HCT116 (cell line): ENCODE data around the gene FHOD3. TPM values are rescaled to one million over a fixed set of nuclear protein-coding genes. Genes with fewer than 3 reads are reported as not detected.

ENCODE experiments used
- ATAC-seq: fragments of 200-7000 bp; cut with Tn5 transposase; 2 replicates; pipeline ENCODE4 v1.9.1; 2020; ENCODE audit warnings: mild to moderate bottlenecking, moderate library complexity
- BruUV-seq: library from RNA; stranded (reverse); fragments of 400-500 nt; replicated peaks from 2 replicates; lab custom pipeline; 2021; lab: Mats Ljungman, UMichigan
- CTCF ChIA-PET: fragments of 300-600 bp; sonication (Branson Sonifier 250); formaldehyde crosslinking; loops from one replicate; lab custom pipeline; 2021; ENCODE audit warnings: antibody characterized with exemption; lab: Charles Lee
- POLR2A ChIA-PET: fragments of 300-600, 350-600 bp; sonication (Branson Sonifier 250); formaldehyde crosslinking; loops from one replicate; lab custom pipeline; 2021; ENCODE audit warnings: antibody characterized with exemption; lab: Charles Lee
- RAD21 ChIA-PET, 2 experiments: fragments of 300-600 bp; sonication (Branson Sonifier 250); formaldehyde crosslinking; loops; one replicate each; lab custom pipeline; 2023; ENCODE audit warnings: low total read pairs in 2 of 2; ENCODE audit not compliant: uncharacterized antibody in 2 of 2, unreplicated experiment in 2 of 2, low non-redundant PET in 1 of 2; lab: Charles Lee
- DNase-seq: peaks from one replicate; pipeline ENCODE4 v3.0.0-alpha.2; 2010; ENCODE audit warnings: low read depth, low spot score
- H2AFZ ChIP-seq: fragments of 200-600 bp; shearing (Covaris generic), sonication (generic); 2 replicates; pipeline ENCODE4 v1.6.1; 2017; ENCODE audit warnings: low read depth, mixed run types, mixed read lengths, antibody characterized with exemption, low read length; ENCODE audit not compliant: poor library complexity, severe bottlenecking
- H3K27ac ChIP-seq: 2 replicates; pipeline ENCODE4 v1.5.1; 2012; ENCODE audit warnings: low read depth, low read length
- H3K27me3 ChIP-seq: fragments of 200-600 bp; sonication (generic); 2 replicates; pipeline ENCODE4 v1.6.1; 2016; ENCODE audit warnings: mixed run types, low read length, mixed read lengths; ENCODE audit not compliant: insufficient read depth
- H3K36me3 ChIP-seq, 2 experiments: fragments of 200-500 bp in 1 of 2; fragments of 200-600 bp in 1 of 2; sonication (Bioruptor generic) in 1 of 2; sonication (generic) in 1 of 2; 2 replicates each; pipeline versions ENCODE4 v1.5.1 to v1.6.1; 2014 to 2016; ENCODE audit warnings: low read length in 2 of 2, inconsistent platforms in 1 of 2, mixed read lengths in 1 of 2, mixed run types in 1 of 2; ENCODE audit not compliant: insufficient read depth in 2 of 2, control insufficient read depth in 1 of 2
- H3K4me1 ChIP-seq, 2 experiments: fragments of 200-600 bp in 1 of 2; sonication (generic) in 1 of 2; 2 replicates each; pipeline versions ENCODE4 v1.5.1 to v1.6.1; 2012 to 2017; ENCODE audit warnings: low read length in 2 of 2, inconsistent platforms in 1 of 2, mild to moderate bottlenecking in 1 of 2, mixed read lengths in 1 of 2, mixed run types in 1 of 2, moderate library complexity in 1 of 2; ENCODE audit not compliant: insufficient read depth in 2 of 2, control insufficient read depth in 1 of 2
- H3K4me2 ChIP-seq: fragments of 200-600 bp; sonication (generic); 2 replicates; pipeline ENCODE4 v1.6.1; 2017; ENCODE audit warnings: mixed run types, low read length, mixed read lengths
- H3K4me3 ChIP-seq, 2 experiments: fragments of 200-600 bp in 1 of 2; sonication (generic) in 1 of 2; replicated peaks in 1 of 2; 2 replicates each; pipeline ENCODE4 v1.5.1; 2011 to 2016; ENCODE audit warnings: low read length in 2 of 2, control low read depth in 1 of 2, low read depth in 1 of 2, mild to moderate bottlenecking in 1 of 2, mixed read lengths in 1 of 2, mixed run types in 1 of 2
- H3K79me2 ChIP-seq: fragments of 200-600 bp; sonication (generic); 2 replicates; pipeline ENCODE4 v1.6.1; 2017; ENCODE audit warnings: mild to moderate bottlenecking, mixed run types, low read length, moderate library complexity, mixed read lengths; ENCODE audit not compliant: insufficient read depth
- H3K9ac ChIP-seq: fragments of 200-600 bp; sonication (generic); 2 replicates; pipeline ENCODE4 v1.6.1; 2016; ENCODE audit warnings: low read length, mixed read lengths
- H3K9me2 ChIP-seq: fragments of 200-600 bp; sonication (generic), shearing (Covaris generic); 2 replicates; pipeline ENCODE4 v1.6.1; 2017; ENCODE audit warnings: mixed run types, mild to moderate bottlenecking, moderate library complexity; ENCODE audit not compliant: insufficient read depth
- H3K9me3 ChIP-seq, 2 experiments: fragments of 200-500 bp in 1 of 2; fragments of 200-600 bp in 1 of 2; sonication (Bioruptor generic) in 1 of 2; sonication (generic) in 1 of 2; 2 replicates each; pipeline ENCODE4 v1.6.1; 2014 to 2017; ENCODE audit warnings: low read length in 2 of 2, mixed read lengths in 2 of 2, inconsistent platforms in 1 of 2, low read depth in 1 of 2, mild to moderate bottlenecking in 1 of 2, mixed run types in 1 of 2, moderate library complexity in 1 of 2; ENCODE audit not compliant: control insufficient read depth in 1 of 2, insufficient read depth in 1 of 2
- H4K20me1 ChIP-seq: fragments of 200-600 bp; sonication (generic), shearing (Covaris generic); 2 replicates; pipeline ENCODE4 v1.6.1; 2017; ENCODE audit warnings: mixed run types, mild to moderate bottlenecking, moderate library complexity; ENCODE audit not compliant: insufficient read depth
- ATF3 ChIP-seq: IDR thresholded peaks from 2 replicates; pipeline ENCODE4 v1.6.1; 2012
- CTCF ChIP-seq, 3 experiments: fragments of 200-600 bp in 1 of 3; sonication (generic) in 1 of 3; IDR thresholded peaks in 2 of 3; conservative IDR thresholded peaks in 1 of 3; 2 replicates each; pipeline ENCODE4 v1.5.1; 2012 to 2017; ENCODE audit warnings: low read depth in 2 of 3, low read length in 2 of 3, antibody characterized with exemption in 1 of 3, borderline replicate concordance in 1 of 3, control low read depth in 1 of 3, mild to moderate bottlenecking in 1 of 3, mixed read lengths in 1 of 3, mixed run types in 1 of 3, moderate library complexity in 1 of 3; ENCODE audit not compliant: insufficient read depth in 1 of 3
- FOSL1 ChIP-seq: IDR thresholded peaks from 2 replicates; pipeline ENCODE4 v1.6.1; 2012; ENCODE audit warnings: low read depth
- SIN3A ChIP-seq: IDR thresholded peaks from 2 replicates; pipeline ENCODE4 v1.6.1; 2012; ENCODE audit warnings: low read depth
- SRF ChIP-seq: IDR thresholded peaks from 2 replicates; pipeline ENCODE4 v1.6.1; 2012; ENCODE audit warnings: low read depth
- ZBTB33 ChIP-seq: IDR thresholded peaks from 2 replicates; pipeline ENCODE4 v1.6.1; 2011; ENCODE audit warnings: mild to moderate bottlenecking, low read length, moderate library complexity; ENCODE audit not compliant: insufficient replicate concordance; ENCODE audit errors: extremely low read depth
- intact Hi-C: fragments of 100-400 bp; cut with micrococcal nuclease; formaldehyde crosslinking; loops from 2 replicates; pipeline ENCODE4 v1.10.0; 2022
- total RNA-seq: library from RNA; stranded (reverse); gene quantifications from one replicate; pipeline ENCODE4 v1.2.1, GENCODE V29; 2021; ENCODE audit not compliant: unreplicated experiment

Gene FHOD3
- total RNA-seq, 1 experiment from 2014 or later, result 4.0 TPM

- Histone ChIP-seq H3K36me3 (no peaks in the 10 kb centered on the region), H3K4me2 (no peak overlapping the region), H3K9ac (no peak overlapping the region), H2AFZ (no peak overlapping the region), H4K20me1 (no peaks in the 10 kb centered on the region), H3K4me3 (no peak overlapping the region), H3K27me3 (no peaks in the 10 kb centered on the region; the same call in 1 of the 2 replicates), H3K4me1 (peaks cover under 1 to 11% of the 10 kb centered on the region in 2 experiments; a peak in 3 of 4 replicates), H3K79me2 (no peaks in the 10 kb centered on the region), H3K9me3 (no peaks in the 10 kb centered on the region), H3K9me2 (no peaks in the 10 kb centered on the region), H3K27ac (no peak overlapping the region)
- POLR2A ChIA-PET, result no interaction called here
- BruUV-seq, result no TSS peak
- DNase-seq (no peak), ATAC-seq (no peak)
- RAD21 ChIA-PET, result no interaction called here
- TF ChIP-seq SIN3A, result no peak
- no peak for TF ChIP-seq SRF
- no peak for TF ChIP-seq ATF3
- CTCF ChIA-PET, result no interaction called here
- intact Hi-C loops, result no loop called here
These were observed 18.7 kb downstream of the FHOD3 start for GRCh38 chr18:36316246-36316645.

DNA sequence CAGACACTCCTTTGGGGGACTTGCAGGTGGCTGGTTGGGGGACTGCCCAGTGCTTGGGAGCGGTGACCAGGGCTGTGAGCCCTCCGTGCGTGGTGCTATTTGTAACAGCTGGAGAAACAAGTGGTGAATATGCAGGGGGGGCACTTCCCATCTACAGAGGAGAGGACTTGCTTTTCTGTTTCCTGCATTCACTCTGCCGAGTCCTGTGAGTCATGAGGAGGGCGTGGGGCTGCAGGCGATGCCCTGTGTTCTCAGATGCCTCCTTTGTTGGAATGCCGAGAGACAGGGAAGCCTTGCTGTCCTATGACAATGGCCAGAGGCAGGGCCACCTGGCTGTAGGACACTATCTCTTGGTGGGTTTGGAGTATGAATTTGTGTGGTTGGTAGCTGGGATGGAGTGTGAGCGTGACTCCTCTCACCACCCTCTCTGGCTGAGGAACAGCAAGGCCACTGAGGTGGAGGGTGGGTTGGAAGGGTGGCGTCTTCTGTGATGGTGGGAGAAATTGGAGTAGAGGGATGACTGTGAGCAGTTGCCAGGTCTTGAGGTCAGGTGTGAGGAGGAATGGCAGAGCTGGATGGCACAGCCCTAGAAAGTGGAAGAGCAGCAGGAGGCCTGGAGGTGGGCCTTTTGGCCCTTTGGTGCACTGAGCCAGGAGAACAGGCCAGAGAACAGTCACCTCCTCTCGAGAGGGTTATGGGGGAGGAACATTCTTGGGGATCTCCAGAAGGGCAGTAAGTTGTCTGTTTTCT is 24.3 kb downstream of the FHOD3 start:
- Histone ChIP-seq H3K27me3 (peaks cover 2% of the 10 kb centered on the region; the same call in 1 of the 2 replicates), H4K20me1 (no peaks in the 10 kb centered on the region), H3K9me3 (no peaks in the 10 kb centered on the region), H3K4me3 (no peak overlapping the region), H3K36me3 (no peaks in the 10 kb centered on the region), H3K9me2 (no peaks in the 10 kb centered on the region), H3K9ac (no peak overlapping the region), H3K4me2 (peak overlapping the region; percentile 51), H3K4me1 (peaks cover 4 to 13% of the 10 kb centered on the region in 2 experiments; a peak in 3 of 4 replicates), H3K79me2 (no peaks in the 10 kb centered on the region), H2AFZ (no peak overlapping the region), H3K27ac (no peak overlapping the region)
- TF ChIP-seq CTCF (IDR thresholded peaks at IDR 0.05 in 2 of 3, conservative IDR thresholded peaks at IDR 0.05 in 1 of 3; ENCODE audit: borderline replicate concordance in 1 of 3, insufficient read depth in 1 of 3, low read depth in 2 of 3, low read length in 2 of 3) (no peak), ZBTB33 (no peak), FOSL1 (0 out of 2 replicates have a peak, but pooled peaks have one; percentile 7)
- no peak for DNase-seq
- CTCF ChIA-PET, result no interaction called here
- ATAC-seq, result peak; percentile 69
- POLR2A ChIA-PET, result no interaction called here
- RAD21 ChIA-PET, result no interaction called here
- BruUV-seq, result no TSS peak
- intact Hi-C loops, result no loop called here
